ENCODE measurements around the gene DNAH2. TPM values are rescaled to one million over a fixed set of nuclear protein-coding genes. Genes with fewer than 3 reads are reported as not detected.

The DNAH2 gene
- total RNA-seq, 4 donors from 2014 or later: under 0.01 to 0.22 (median 0.20) TPM; not detected in 1

DNA sequence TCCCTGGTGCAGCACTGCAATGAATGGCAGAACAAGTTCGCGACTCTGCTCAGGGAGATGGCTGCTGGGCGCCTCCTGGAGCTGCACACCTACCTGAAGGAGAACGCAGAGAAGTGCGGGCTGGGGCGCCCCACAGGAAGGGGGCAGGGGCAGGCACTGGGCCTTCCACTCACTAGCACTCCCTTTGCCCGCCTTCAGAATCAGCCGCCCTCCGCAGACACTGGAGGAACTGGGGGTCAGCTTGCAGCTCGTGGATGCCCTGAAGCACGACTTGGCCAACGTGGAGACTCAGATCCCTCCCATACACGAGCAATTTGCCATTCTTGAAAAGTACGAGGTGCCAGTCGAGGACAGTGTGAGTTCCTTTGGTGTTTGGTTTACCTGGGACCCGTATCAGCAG lies 46.4 kb downstream of the DNAH2 start:
- intact Hi-C loops (cut with DNase I): no loop called here
- Histone ChIP-seq H3K27ac (no peak overlapping the region), H3K36me3 (no peaks in the 10 kb centered on the region), H3K4me1 (no peaks in the 10 kb centered on the region), H3K27me3 (no peaks in the 10 kb centered on the region), H3K9me3 (no peaks in the 10 kb centered on the region), H3K4me3 (replicated peaks in 1 of 3) (no peak overlapping the region)
- TF ChIP-seq POLR2A (IDR thresholded peaks at IDR 0.05): no peak
- TF ChIP-seq, protein P1, sequence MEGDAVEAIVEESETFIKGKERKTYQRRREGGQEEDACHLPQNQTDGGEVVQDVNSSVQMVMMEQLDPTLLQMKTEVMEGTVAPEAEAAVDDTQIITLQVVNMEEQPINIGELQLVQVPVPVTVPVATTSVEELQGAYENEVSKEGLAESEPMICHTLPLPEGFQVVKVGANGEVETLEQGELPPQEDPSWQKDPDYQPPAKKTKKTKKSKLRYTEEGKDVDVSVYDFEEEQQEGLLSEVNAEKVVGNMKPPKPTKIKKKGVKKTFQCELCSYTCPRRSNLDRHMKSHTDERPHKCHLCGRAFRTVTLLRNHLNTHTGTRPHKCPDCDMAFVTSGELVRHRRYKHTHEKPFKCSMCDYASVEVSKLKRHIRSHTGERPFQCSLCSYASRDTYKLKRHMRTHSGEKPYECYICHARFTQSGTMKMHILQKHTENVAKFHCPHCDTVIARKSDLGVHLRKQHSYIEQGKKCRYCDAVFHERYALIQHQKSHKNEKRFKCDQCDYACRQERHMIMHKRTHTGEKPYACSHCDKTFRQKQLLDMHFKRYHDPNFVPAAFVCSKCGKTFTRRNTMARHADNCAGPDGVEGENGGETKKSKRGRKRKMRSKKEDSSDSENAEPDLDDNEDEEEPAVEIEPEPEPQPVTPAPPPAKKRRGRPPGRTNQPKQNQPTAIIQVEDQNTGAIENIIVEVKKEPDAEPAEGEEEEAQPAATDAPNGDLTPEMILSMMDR (IDR thresholded peaks at IDR 0.05): no peak
- 68 to 80% methylated on average over 10 to 16 of the region's 16 CpGs for WGBS, 2 donors
- DNase-seq: no peak

DNA sequence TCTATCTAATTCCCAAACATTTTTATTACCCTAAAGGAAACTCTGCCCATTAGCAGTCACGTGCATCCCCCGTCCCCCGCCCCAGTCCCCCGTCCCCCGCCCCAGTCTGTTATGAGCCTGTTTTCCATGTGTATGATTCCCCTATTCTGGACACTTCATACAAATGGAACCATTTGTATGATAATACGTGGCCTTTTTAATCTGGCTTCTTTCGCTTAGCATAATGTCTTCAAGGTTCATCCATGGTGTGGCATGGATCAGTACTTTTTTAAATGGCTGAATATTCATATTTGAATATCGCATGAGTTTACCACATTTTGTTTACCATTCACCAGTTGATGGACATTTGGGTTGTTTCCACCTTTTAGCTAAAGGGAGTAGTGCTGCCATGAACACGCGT lies 49.5 kb downstream of the DNAH2 start:
- no peaks in the 10 kb centered on the region for H3K36me3 ChIP-seq
- H3K27ac ChIP-seq: no peak overlapping the region
- 92 to 95% methylated on average over 10 of the region's 10 CpGs for WGBS, 2 donors
- H3K4me3 ChIP-seq (replicated peaks in 1 of 3): no peak overlapping the region
- H3K9me3 ChIP-seq: no peaks in the 10 kb centered on the region
- TF ChIP-seq, protein P1 (IDR thresholded peaks at IDR 0.05): no peak
- no peaks in the 10 kb centered on the region for H3K4me1 ChIP-seq
- DNase-seq: no peak
- intact Hi-C loops (cut with DNase I): no loop called here
- H3K27me3 ChIP-seq: no peaks in the 10 kb centered on the region

DNA sequence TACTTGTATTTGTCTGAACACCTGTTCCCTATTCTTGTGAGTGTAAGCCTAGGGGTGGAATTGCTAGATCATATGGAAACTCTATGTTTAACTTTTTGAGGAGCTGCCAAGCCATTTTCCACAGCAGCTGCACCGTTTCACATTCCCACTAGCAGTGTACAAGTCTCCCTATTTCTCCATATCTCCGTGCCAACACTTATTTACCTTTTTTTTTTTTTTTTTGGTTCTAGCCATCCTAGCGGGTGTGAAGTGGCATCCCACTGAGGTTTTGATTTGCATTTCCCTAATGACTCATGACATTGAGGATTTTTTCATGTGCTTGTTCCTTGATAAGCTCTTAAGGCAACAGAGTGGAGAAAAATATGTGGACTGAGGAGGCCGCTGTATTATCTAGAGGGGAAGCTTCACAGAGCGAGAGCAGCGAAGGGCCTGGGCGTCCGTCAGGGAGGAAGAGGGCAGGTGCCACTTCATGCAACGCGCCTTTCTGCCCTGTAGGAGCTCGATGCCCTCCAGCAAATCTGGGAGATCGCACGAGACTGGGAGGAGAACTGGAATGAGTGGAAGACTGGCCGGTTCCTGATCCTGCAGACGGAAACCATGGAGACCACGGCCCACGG lies 50.0 kb downstream of the DNAH2 start:
- 51 to 60% methylated on average over 17 of the region's 17 CpGs for WGBS, 2 donors
- intact Hi-C loops (cut with DNase I): no loop called here

DNA sequence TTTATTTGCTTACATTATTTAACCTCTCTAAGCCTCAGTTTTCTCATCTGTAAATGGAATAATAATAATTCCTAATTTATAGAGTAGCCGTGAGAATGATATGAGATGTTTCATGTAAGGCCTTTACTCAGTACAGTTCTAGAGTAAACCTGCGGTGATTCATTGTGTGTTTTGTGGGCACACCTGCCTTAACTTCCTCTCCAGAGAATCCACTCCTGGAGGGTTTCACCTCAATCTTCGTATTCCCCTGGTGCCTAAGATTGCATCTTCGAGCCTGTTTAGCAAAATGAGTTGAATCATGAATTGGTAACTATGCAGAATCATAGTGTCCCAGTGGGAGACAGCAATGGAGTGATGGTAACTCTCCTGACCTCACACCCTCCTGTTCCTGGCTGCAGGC lies 52.3 kb downstream of the DNAH2 start:
- no peaks in the 10 kb centered on the region for H3K4me1 ChIP-seq
- H3K27me3 ChIP-seq: no peaks in the 10 kb centered on the region
- no peak for DNase-seq
- no peaks in the 10 kb centered on the region for H3K9me3 ChIP-seq
- no peak overlapping the region for H3K4me3 ChIP-seq (replicated peaks in 1 of 3)
- TF ChIP-seq POLR2A (IDR thresholded peaks at IDR 0.05): no peak
- TF ChIP-seq, protein P1 (IDR thresholded peaks at IDR 0.05): no peak
- H3K36me3 ChIP-seq: no peaks in the 10 kb centered on the region
- intact Hi-C loops (cut with DNase I): no loop called here
- 87 to 93% methylated on average over 4 of the region's 4 CpGs for WGBS, 2 donors
- H3K27ac ChIP-seq: no peak overlapping the region

More for the DNA sequence above, 50.0 kb downstream of the DNAH2 start:
- no peak overlapping the region for H3K4me3 ChIP-seq (replicated peaks in 1 of 3)
- H3K36me3 ChIP-seq: no peaks in the 10 kb centered on the region
- no peaks in the 10 kb centered on the region for H3K9me3 ChIP-seq
- peak in 1 of 2 donors; percentile 5 for DNase-seq
- TF ChIP-seq, protein P1 (IDR thresholded peaks at IDR 0.05): no peak
- no peak for TF ChIP-seq POLR2A (IDR thresholded peaks at IDR 0.05)
- H3K27me3 ChIP-seq: no peaks in the 10 kb centered on the region
- no peak overlapping the region for H3K27ac ChIP-seq
- no peaks in the 10 kb centered on the region for H3K4me1 ChIP-seq

DNA sequence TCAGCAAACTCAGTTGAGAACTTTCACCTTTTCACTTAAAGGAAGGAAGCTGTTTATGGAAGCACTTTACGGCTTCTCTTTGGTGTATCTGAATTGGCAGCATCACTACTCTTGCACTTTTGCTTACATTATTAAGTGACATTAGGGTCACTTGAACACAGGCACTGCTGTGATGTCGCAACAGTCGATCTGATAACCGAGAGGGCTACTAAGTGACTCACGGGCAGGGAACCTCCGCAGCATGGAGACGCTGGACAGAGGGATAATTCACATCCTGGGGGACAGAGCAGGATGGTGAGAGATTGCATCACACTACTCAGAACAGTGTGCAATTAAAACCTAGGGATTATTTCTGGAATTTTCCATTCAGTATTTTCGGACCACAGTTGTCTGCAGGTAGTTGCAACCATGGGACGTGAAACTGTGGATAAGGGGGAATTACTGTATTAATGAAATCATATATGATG lies 56.5 kb downstream of the DNAH2 start:
- no peak for TF ChIP-seq POLR2A (IDR thresholded peaks at IDR 0.05)
- TF ChIP-seq, protein P1 (IDR thresholded peaks at IDR 0.05): no peak
- Histone ChIP-seq H3K36me3 (no peaks in the 10 kb centered on the region), H3K27ac (no peak overlapping the region), H3K27me3 (no peaks in the 10 kb centered on the region), H3K9me3 (no peaks in the 10 kb centered on the region), H3K4me3 (replicated peaks in 1 of 3) (no peak overlapping the region), H3K4me1 (no peaks in the 10 kb centered on the region)
- DNase-seq: no peak
- intact Hi-C loops (cut with DNase I): no loop called here
- WGBS, 2 donors: 44 to 54% methylated on average over 9 of the region's 9 CpGs
